Amygdala (tissue), 56 donors: ENCODE data around the gene OR2D2.
"Not testable (repeated sequence)": the region's sequence is repeated elsewhere in the genome, so short reads cannot be mapped to it uniquely, and the experiment has no call there.

Source experiments
- DNase-seq, 56 donors: peaks; one replicate each; lab custom pipeline; 2025; lab: John Stamatoyannopoulos, UW

The OR2D2 gene

DNA sequence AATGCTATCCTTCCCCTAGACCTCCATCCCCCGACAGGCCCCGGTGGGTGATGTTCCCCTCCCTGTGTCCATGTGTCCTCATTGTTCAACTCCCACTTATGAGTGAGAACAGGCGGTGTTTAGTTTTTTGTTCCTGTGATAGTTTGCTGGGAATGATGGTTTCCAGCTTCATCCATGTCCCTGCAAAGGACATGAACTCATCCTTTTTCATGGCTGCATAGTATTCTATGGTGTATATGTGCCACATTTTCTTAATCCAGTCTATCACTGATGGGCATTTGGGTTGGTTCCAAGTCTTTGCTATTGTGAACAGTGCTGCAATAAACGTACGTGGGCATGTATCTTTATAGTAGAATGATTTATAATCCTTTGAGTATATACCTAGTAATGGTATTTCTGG lies 4.6 kb downstream of the OR2D2 start:
- DNase-seq: not testable (repeated sequence)

DNA sequence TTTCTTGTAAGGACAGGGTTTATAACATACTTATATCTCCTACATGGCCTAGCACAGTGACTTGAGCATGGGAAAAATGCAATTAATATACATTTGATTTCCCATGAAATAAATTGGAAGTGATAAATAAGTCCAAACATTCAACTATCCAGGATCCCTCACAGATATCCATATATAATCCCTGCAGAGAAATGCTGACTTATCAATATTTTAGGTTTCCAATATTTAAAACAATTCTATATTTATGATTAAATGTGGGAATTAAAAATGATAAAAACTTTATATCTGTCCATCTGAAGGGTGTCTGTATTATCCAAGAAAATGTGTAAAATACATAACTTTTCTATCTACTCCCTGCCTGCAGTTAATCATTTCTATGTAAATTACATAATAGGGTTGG lies 9.5 kb downstream of the OR2D2 start:
- no peak for DNase-seq

DNA sequence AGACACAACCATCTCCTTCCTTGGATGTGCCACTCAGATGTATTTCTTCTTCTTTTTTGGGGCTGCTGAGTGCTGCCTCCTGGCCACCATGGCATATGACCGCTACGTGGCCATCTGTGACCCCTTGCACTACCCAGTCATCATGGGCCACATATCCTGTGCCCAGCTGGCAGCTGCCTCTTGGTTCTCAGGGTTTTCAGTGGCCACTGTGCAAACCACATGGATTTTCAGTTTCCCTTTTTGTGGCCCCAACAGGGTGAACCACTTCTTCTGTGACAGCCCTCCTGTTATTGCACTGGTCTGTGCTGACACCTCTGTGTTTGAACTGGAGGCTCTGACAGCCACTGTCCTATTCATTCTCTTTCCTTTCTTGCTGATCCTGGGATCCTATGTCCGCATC lies 15.4 kb downstream of the OR2D2 start:
- no peak for DNase-seq

DNA sequence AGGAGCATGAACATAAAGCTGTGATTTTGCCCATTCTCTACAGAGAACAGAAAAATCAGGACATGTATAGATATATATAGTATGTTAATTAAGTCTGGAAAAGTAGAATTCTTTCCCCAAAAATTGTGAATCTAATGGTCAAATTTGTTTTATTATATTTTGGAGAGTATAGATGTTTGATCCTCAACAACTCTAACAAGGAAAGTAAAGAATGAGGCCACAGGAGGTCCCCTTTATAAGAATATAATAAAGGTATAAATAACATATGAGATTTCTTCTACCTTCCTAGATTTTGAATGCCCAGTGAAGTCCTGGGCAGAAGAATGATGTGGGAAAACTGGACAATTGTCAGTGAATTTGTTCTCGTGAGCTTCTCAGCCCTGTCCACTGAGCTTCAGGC lies 16.0 kb downstream of the OR2D2 start, which contains the start of gene OR10A4:
OR10A4 (plus strand) TSS at position 301 of the 400 bp plus-strand sequence; CDS start at position 324, 23 bp downstream.
- no peak for DNase-seq

DNA sequence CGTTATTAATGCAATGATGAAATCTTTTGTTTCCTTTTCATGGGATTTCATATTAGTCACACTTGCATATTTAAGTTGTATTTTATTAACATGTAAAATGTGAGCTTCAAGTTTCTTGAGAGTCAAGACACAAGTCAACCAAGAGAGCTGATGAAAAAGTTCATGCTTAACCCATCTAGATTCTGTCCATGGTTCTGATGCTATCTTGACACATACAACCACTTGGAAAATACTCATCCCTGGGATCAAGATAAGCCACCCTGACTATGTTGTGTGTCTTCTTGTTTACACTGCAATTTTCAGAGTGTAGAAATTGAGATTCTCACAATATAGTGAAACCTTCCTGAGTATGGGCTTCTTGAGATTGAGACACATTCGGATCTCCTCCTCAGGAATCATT lies 16.5 kb downstream of the OR2D2 start:
- no peak for DNase-seq

DNA sequence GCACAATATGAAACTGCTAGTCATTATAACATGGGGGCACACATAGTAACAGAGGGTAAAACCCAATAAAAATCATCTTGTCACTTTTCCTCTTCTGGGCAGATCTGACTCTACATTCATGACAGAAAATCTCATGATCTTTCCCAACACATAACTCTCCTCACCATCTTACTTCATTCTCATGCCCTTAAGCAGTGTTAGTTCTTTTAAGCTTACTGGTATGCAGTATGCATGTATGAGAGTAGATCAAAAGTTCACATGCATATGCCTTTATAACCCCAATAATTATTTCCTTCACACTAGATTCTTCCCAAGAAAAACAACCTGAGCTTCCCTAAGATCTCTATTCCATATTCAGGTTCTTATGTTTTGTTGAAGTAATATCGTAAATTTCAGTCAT lies 21.0 kb downstream of the OR2D2 start:
- no peak for DNase-seq

DNA sequence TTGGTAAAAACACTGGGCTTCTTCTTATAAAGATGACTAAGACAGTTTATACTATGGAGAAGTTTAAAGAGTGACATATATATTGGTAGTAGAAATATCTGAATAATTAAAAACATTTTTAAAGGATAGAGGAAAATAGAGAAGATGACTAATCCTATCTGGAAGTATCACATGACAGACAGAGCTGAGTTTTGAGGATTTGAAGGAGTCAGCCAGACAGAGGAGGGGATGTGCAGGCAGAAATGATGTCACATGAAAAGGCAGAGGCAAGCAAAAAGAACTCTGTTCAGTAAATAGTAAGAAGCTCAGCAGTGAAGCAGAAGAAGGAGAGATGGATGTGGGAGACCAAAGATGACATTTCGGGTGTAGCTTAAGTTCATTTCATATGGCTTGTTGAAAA lies 27.9 kb downstream of the OR2D2 start:
- no peak for DNase-seq

DNA sequence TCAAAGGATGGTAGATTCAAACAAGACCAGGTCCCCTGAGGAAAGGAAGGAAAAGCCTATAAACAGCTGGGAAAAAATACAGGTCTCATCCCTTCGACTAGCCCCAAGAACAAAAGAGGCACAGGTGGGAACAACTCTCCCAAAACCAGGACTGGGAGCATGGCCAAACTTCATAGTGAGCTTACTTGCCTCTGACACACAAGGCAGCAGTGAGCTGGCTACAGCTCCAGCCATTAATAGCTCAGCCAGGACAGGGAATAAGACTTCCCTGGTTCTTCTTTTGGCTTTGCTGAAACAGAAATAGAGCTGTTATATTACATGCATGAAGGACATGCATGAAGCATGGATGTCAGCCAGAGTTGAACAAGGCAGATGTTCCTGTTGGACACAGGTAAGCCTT lies 29.3 kb downstream of the OR2D2 start, which contains the start of gene OR10A2:
OR10A2 (plus strand) TSS at position 97 of the 400 bp plus-strand sequence. CDS start 6,698 bp downstream, outside the sequence.
- no peak for DNase-seq

DNA sequence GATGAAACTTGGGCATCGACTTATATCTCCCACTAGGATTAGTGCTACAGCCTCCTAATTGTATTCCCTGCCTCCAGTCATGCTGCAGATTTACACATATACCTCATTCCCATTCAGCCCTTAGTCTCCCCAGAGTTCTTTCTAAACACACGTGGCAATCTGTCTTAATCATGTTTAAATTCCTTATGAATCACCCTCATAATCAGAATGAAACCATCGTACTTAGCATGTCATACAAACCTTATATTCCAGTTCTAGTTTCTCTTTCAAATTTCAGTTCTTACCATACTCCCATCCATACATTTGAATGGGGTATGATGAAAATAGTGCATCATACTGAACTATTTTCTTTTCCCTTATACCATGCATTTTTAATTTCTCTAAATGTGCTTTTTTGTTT lies 35.4 kb downstream of the OR2D2 start:
- no peak for DNase-seq

DNA sequence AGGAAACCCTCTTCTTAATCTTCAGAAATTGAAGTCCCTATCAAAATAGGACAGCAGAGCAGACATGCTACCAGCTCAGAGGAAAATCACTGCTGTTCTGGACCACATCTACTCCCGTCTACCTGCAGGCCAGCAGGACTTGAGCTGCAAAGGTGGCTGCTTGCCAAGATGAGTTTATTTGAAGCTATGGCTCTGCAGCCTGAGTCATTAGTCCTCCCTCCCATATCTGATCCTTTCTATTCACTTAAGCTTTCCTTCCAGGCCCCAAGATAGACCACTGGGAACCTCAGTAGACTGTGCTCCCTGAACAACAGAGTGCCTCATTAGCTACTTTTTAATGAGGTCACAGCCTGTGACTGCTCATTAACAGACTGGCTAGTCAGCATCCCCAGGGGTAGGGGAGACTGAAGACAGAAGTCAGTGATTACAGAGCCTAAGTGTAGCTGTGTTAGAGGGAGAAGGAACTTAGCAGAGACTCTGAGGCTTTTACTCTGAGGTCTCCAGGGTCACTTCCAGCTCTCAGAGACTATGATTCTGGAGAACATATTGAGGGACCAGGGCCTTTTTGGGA lies 36.2 kb downstream of the OR2D2 start:
- DNase-seq: no peak

DNA sequence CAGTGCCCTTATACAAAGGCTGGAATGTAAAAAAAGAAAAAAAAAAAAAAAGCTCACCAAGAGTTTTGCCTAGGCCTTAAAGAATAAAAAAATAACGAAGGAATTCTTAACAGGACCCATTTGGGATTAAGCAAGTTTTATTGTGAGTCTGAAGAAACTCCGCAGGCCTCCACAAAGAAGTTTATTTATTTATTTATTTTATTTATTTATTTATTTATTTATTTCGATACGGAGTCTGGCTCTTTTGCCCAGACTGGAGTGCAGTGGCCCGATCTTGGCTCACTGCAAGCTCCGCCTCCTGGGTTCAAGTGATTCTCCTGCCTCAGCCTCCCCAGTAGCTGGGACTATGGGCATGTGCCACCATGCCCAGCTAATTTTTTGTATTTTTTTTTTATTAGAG lies 37.5 kb downstream of the OR2D2 start:
- DNase-seq: not testable (repeated sequence)

DNA sequence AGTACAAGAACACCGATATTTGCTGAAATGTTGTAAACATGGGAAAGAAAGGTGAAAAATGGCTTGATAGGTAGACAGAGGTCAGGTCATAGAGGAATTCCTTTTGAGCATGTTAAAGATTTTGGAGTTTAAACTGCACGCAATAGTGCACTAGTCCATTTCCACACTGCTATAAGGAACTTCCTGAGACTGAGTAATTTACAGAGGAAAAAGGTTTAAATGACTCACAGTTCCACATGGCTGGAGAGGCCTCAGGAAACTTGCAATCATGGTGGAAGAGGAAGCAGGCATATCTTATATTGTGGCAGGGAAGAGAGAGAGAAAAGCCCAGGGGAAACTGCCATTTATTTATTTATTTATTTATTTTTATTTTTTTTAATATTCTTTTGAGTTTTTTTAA lies 41.8 kb downstream of the OR2D2 start:
- DNase-seq: no peak

DNA sequence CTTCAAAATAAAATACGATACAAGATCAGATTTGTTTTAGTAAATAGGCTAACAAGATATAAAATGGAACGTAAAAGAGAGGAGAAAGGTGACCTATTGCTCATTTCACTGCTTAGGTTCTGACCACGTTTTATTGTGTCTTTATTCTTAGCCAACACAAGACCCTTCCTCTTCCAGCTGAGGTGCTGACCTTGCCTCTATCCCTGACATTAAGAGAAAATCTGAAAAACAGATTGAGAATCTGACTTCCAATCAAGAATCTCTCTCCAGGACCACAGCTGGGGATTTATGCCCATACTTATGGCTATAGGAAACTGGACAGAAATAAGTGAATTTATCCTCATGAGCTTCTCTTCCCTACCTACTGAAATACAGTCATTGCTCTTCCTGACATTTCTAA lies 46.9 kb downstream of the OR2D2 start, which contains the start of gene OR10A5:
OR10A5 (plus strand) TSS at position 301 of the 400 bp plus-strand sequence; CDS start at position 301, 0 bp downstream.
- no peak for DNase-seq

DNA sequence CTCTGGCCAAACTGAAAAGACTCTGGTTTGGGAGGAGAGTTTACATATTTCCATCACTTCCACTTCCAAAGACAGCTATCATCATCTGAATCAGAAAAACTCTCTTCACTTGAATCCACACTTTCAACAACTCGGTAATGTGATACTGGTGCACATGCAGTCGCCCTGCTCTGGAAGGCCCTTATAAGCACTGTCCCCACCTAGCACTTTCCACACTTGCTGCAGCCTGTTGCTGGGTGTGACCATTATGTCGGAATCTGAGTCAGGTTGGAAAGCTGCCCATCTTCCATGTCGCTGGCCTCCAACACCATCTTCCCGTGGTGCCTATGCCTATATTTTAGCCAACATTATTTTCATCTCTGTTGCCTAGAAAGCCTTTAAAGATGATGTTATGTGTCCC lies 47.9 kb downstream of the OR2D2 start:
- no peak for DNase-seq

DNA sequence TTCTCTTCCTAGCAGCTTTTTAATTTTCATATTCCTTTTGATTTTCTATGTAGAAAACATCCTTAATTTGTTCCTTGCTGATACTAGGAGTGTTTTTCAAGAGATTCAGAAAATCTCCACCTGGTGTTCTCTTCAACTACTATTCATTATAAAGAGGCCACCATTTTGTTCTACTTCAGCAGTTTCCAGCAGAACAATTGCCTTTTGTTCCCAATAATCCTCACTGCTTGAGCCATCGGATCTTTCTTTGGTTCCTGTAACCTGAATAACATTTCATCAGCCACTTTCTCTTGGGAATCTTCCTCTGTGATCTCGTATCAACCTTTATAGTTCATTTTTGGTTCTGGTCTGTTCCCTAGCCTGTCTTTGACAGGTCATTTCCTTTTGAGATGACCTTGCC lies 48.6 kb downstream of the OR2D2 start:
- no peak for DNase-seq

DNA sequence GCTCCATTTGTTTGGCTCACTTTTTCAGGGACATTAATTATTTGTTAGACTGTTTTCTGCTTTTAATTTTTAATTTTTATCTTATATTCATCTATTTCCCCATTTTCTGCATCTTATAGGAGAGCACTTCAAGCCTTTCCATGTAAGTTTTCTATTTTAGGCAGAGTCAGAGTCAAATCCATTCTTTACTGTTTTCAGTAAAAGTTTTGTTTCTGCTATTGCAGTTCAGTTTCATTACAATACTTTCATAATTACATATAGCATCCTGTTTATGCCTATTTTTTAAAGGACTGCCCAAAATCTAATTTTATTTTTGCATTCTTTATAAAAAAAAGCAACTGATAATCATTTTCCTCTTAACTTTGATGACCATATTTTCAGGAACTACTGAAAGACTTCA lies 50.6 kb downstream of the OR2D2 start:
- no peak for DNase-seq
